Left renal pelvis (tissue), 4 donors: ENCODE data around the gene ZNF285. TPM values are rescaled to one million over a fixed set of nuclear protein-coding genes. Genes with fewer than 3 reads are reported as not detected.
A peak's percentile ranks its signal among the peaks of the same experiment; 100 is the strongest.
"Not testable (repeated sequence)": the region's sequence is repeated elsewhere in the genome, so short reads cannot be mapped to it uniquely, and the experiment has no call there.

Experiments
- DNase-seq, 4 donors: peaks; one replicate each; pipeline ENCODE4 v3.0.0-alpha.2; 2013; ENCODE audit warnings: low read depth in 4 of 4, low spot score in 3 of 4
- polyA plus RNA-seq, 4 donors: library from polyadenylated mRNA; unstranded; fragments of 120-200 nt; gene quantifications; one replicate each; pipeline ENCODE4 v1.2.1, GENCODE V29; 2013; ENCODE audit not compliant: insufficient read length in 4 of 4

Gene ZNF285
- 10 to 100 TPM in 3 of 4 donors, 1 to 10 TPM in 1; 6.4 to 11.4 (median 10.8) TPM for polyA plus RNA-seq

DNA sequence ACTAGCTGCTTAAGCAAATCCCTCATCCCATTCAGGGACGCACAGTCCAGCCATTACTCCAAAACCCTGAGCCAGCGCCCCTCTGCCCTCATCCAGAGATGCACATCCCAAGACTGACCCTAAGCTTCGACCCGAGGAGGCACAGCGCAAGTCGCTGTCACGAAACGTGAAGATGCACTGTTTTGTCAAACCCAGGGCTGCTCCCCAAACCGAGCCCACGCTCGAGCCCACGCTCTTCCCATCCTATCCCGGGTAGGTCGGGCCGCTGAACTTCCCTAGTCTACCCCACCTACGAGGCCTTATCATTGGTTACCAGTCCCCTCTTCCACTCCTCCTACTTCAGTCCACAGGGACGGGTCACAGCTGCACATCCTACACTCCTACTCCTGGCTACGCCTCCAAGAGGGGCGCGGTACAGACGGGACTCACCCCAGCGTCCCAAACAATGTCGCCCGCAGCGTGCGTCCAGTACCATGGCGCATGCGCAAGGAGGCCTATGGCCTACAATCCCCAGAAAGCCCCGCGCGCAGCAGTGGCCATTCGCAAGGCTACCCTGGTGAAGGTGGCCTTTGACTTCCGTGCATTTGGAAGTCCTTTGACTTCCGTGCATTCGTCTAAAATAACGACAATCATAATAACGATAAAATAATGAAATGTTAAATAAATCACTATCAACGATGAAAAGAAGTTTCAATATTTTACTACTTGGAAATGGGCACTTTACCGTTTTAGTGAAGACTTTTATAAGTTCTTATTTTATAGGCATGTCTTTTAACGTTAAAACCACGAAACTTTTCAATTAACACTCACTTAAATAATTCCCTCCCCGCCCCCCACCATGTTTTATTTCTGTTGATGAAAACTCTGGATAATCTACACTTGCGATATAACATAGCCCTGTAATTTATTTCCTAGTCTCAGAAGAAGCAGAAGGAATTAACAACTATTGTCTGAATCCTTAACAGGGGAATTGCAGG, at the start of gene ZNF285:
ZNF285 (minus strand) TSS at position 470 of the 977 bp plus-strand sequence. CDS start 4,395 bp downstream, outside the sequence.
- peak; percentile 85 to 92 (median 90) for DNase-seq

DNA sequence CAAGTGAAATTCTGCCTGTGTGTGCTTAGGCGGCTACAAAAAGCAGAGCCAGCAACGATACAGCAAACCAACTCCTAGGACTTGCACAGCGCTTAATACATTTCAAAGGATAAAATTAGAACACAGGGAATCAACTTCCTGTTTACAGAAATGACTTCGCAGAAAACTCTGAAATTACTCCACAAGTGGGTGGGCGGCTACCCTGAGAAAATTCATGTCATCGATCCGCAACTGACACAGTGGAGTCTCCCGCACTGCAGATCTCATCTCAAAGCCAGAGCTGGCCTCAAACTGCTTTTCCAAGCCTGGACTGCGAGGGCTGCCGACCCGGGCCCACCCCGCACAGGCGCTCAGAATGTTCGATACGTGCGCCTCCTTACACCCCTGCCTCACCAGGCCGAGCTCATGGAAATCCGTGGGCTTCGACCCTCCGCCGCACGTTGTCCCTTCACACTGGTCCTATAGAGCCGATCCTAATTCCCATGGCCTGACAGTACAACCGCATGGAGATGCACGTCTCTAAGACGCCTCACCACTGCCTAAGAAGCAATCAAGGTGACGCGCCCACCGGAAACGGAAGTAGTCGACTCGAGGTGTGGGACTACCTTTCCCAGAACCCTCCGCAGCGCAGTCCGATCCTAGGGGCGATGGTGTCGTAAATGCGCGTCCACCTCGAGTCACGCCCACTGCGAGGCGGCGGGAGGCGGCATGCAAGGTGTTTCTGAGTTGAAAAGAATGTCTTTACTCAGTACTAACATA, 46.7 kb upstream of the ZNF285 start, which contains the start of gene ZNF229:
ZNF229 (minus strand) TSS at position 557 of the 759 bp plus-strand sequence. CDS start 5,625 bp downstream, outside the sequence.
- peak; percentile 73 to 85 (median 78) for DNase-seq

DNA sequence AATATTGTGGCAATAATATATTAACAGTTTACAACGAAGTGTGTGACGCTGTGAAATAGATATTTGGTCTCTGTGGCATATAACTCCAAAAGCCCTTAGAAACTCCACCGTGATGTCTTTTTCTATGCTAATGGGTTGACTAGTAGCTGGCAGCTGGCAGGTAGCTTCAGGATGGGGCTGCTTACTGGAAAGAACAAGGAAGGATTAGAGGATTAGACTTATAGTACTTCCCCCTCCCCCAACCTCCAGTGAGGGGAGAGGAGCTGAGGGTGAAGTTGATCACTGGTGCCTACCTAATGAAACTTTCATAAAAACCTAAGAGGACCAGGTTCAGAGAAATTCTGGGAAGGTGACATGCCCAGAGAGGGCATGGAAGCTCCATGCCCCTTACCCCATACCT, 37.0 kb upstream of the ZNF285 start:
- DNase-seq = no peak

DNA sequence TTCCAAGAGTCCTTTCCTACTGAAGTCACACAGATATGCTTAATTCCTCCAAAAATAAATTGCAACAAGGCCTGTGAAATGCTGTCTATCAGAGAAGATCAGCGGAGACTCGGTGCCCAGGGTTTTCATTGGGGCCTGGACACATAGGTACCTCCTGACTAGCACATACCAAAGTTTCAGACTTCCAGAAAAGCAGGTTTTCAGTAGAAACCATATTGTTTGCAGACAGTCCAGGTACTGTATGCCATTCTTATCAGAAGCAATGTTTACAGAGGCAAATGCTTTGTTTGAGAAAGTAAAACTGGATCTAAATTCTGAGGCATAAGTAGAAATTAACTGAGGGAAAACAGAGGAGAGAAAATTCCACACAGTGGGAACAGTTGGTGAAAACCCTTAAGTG, 34.0 kb upstream of the ZNF285 start:
- no peak for DNase-seq

DNA sequence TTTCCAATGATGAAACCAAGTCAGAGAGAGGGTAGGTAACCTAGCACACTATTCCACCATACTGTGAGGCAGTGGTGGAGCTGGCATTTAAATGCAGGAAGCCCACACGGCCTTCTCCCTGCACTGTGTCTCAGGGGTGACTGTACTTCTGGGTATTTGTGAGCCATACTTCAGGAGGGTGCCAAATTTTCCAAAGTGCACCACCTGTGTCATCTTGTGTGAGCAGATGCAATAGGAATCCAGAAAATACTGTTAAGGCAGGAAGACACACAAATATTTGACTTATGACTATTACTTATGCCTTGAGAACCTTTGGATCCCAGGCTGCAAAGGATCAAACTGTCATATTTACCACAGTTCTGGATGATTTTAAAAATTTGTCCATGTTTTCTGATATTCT, 29.5 kb upstream of the ZNF285 start:
- DNase-seq = no peak

DNA sequence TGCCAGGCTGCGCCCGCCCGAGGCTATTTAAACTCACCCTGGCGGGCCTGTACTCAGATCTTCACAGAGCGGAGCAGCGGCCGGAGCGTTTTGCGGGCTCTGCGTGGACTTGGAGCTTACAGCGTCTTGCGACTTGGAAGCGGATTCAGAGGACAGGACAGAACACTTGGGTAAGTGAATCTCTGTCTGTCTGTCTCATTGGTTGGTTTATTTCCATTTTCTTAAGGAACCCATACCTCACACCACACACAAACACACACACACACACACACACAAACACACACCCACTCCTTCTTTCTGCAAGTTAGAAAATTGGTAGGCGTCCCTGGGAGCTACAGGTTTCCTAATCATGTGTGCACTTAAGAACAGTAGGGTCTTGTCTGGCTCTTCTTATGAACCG, 14.1 kb upstream of the ZNF285 start:
- DNase-seq = not testable (repeated sequence)

DNA sequence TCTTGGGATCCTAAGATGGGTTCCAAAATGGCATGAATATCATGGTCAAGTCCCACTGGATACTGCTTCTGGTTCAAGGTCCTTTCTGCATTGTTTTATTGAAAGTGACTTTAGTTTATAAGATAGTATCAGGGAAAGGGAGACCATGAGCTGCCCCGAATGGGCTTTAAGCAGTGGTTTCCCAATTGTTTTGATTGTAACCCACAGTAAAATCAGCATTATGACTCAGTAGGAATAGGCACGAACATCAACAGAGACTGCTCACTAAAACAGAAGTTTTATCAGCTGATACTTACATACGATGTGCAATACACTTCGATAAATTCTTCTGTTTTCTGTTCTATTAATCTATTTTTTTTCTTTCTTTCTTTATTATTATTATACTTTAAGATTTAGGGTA, 12.1 kb downstream of the ZNF285 start:
- not testable (repeated sequence) for DNase-seq

DNA sequence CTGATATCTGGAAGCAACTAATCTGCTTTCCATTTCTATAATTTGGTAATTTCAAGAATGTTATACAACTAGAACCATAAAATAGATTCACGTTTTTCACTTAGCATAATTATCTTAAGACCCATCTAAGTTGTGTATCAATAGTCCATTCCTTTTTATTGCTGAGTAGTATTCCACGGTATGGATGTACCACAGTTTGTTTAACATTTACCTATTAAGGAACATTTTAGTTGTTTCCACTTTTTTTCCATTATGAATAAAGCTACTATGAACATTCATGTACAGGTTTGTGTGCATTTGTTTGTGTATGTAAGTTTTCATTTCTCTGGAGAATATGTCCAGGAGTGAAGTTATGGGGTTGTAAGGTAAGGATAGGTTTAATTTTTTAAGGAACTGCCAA, 26.6 kb downstream of the ZNF285 start:
- no peak for DNase-seq

DNA sequence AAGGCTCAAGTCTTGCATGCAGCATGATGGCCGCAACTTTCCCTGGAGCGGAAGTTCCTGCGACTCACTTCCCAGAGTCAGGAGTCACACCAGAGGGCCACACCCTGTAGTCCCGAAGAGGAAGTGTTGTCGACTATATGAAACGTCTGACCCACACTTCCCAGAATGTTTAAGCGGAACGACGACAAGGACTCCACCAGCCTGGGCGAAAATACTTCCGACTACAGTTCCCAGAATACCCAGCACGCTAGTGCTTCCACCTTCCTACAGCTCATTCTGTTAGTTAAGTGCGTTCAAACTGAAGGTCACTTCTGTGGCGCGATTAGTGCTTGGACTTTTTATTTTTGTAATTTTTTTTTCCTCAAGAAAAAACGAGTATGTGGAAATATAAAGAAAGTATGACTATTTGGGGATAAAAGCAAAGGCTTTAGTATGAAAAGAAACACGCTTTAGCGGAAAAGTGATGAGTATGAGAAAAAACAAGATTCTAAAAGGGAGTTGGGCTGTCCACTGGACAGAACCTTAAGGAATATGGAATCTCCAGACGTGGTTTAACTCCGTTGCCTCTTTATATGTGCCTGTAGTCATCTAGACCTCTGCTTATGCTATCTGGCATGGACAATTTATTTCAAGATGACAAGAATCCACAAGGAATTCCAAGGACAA, 29.5 kb downstream of the ZNF285 start:
- no peak for DNase-seq

DNA sequence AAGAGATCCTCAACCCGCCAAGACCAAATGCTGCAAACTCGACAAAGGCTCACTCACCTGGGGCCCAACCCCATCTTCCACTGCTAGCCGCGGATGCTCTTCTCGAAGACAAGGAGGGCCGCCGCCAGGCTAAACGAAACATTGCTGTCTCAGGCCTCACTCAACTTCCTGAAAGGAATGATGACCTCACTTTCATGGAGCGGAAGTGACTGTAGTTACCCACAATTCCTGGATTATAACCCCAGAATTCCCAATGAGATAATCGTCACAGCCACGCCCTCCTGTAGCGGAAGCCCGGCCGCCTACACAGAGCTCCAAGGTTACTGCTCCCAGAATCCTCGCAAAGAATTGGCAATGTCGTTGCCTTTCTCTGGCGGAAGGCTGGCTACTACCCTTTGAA, 34.4 kb downstream of the ZNF285 start:
- DNase-seq = no peak

DNA sequence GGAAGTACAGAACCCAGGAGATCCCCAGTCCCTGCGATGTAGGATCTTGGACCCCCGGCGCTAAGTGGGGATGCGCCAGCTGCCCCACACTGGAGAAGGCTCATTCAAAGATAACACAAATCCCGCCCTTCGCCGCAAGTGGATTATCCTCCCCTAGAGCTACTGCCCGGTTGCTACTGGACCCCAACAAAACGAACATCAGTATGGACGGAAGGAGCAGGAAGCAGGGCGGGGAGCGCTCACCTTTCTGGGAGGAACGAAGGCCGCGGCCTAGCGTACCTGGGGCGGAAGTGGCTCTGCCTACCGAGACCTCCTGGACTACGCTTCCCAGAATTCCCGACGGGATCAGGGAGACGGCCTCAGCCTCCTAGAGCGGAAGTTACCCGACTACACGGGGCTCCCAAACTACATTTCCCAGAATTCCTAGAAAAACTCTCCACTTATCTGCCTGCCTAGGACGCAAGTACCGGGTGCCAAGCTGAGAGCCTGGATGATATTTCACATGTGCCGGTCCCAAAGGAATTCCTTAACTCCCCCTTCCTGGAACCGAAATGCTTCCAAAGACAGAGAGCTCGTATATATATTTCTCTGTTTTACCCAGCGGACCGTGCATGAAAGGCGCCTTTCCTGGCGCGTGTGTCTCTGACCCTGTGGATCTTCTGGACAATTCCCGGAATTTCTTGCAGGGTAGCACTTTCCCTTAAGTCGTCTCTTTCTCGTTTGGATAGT, 44.9 kb downstream of the ZNF285 start, which contains the start of gene ZNF112:
ZNF112 (minus strand) TSS at position 298 of the 729 bp plus-strand sequence. CDS start 16,141 bp downstream, outside the sequence.
- DNase-seq = peak; percentile 81 to 91 (median 86)

DNA sequence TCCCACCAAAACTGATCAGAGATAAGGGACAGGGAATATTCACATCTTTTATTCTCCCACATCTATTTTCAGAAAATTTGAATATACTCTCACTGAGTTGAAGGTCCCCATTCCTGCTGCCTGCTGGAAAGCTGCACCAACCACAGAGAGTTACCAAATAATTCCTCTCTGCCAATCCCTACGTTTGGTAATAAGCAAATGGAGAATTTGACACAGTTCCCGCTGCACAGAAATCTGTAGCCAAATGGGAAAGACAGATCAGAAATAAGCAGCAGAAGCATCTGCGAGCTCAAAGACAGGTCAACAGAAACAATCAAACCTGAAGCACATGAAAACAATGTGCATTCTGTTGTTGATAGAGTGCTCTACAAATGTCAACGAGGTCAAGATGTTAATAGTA, 54.9 kb downstream of the ZNF285 start:
- DNase-seq = no peak

DNA sequence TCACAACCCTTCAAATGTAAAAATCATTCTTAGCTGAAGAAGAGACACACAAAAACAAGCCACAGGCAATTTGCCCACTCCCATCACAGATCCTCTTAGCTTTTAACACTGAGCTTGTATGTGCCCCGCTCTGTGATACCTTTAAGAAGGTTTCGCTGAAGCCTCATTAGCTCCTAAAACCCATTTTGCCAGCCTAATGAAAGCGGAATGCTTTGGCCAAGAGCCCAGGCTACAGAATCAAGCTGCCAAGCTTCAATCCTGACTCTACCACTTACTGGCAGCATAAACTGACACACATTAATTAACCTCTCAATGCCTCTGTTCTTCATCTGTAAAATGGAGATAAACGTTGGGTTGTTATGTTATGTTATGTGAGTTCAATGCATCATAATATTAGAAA, 55.4 kb downstream of the ZNF285 start:
- no peak for DNase-seq

DNA sequence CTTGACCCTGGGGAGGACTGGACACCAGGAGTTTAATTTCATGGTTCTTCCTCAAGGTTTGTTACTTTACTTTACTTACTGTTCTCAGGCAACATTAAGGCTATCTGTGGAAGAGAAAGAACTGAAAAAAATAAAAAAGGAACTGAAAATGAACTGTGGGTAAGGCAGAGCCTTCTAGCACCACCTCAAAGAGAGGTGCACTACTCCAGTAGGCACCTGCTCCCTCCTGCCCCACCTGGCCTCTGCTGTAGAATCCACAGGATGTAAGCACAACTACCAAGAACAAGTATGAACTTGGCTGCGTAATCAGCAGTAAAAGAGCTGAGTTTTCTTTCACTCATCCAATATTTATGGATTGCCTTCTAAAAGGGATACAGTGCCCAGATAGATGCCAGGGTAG, 57.2 kb downstream of the ZNF285 start:
- no peak for DNase-seq

DNA sequence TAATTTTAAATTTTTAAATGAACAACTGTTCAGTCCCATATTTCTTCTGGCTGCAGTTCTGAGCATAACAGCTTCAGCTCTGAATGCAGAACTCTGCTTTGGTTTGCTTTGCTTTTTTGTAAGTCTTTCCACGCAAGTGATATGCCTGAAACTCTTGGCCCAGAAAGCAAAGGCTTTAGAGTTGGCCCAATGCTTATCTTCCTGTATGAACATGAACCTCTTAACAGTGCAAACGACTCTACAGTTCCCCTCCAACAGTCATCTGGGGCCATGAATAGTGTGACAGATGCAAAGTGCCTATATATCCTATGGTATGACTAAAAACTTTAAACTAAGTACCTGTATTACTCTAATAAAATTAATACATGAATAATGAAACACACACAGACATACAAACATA, 59.6 kb downstream of the ZNF285 start:
- DNase-seq = no peak

DNA sequence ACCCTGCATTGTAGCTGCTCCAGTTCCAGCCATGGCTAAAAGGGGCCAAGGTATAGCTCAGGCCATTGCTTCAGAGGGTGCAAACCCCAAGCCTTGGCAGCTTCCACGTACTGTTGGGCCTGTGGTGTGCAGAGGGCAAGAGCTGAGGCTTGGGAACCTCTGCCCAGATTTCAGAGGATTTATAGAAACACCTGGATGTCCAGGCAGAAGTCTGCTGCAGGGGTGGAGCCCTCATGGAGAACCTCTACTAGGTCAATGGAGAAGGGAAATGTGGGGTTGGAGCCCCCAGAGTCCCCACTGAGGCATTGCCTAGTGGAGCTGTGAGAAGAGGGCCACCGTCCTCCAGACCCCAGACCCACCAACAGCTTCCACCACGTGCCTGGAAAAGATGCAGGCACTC, 66.8 kb downstream of the ZNF285 start:
- not testable (repeated sequence) for DNase-seq
